GM19035 (cell line): Measurements from ENCODE around the gene NAP1L4.
"Not testable (repeated sequence)": the region's sequence is repeated elsewhere in the genome, so short reads cannot be mapped to it uniquely, and the experiment has no call there.

ENCODE experiments used
- ATAC-seq: cut with Tn5 transposase; IDR thresholded peaks from one replicate; pipeline ENCODE4 v1.9.1; 2021; ENCODE audit not compliant: unreplicated experiment

Gene NAP1L4

DNA sequence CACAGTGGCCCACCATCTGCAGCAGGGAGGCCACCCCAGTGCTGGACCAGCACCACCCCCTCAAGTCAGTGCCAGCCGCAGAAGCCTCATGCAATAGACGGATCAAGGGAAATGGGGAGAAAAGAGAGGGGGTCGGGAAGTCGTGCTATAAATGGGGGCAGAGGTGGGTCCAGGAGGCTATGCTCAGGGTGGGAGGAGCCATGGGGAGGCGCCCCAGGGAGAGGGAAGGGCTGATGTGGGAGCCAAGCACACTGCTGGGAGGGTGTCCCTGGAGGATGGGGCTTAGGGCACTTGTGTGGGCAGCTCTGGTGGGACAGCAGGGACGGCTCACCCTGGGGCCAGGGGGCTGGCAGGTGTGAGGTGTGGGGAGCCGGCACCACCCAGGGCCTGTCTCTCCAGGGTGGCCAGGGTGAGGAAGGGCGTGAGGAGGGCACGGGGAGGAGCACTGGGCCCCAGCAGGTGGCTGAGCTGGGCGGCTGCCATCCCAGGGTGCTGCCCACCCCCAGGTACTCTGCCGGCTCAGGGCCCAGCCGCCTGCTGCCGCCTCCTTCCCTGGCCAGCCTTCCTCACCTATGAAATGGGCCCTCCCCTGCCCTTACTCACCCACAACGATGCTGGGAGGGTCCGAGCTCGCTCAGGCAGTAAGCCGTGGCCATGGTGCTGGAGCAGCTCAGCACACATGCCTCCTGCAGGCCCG lies 80.9 kb downstream of the NAP1L4 start:
- no peak for ATAC-seq

DNA sequence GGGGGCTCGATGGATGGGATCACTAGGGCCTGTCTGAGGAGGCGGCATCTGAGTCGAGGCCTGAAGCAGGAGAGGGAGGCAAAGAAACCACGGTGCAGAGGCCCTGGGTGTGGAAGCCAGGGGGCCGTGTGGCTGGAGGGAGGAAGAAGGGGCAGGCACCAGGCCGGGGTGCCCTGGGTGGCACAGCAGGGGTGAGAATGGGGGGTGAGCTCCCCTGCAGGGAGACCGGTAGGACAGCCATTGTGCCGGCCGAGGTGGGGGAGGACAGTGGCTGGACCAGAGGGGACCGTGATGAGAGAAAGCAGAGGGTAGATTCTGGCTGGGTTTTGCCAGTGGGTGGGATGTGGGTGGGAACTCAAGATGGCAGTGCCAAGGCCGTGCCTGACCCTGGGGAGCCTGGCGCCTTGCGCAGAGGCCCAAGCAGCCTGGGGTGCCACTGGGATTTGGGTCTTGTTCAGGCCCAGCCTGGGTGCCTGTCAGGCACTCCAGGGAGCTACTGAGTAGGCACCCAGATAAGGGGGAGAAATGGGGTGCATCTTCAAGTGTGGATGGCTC lies 81.7 kb downstream of the NAP1L4 start:
- no peak for ATAC-seq

DNA sequence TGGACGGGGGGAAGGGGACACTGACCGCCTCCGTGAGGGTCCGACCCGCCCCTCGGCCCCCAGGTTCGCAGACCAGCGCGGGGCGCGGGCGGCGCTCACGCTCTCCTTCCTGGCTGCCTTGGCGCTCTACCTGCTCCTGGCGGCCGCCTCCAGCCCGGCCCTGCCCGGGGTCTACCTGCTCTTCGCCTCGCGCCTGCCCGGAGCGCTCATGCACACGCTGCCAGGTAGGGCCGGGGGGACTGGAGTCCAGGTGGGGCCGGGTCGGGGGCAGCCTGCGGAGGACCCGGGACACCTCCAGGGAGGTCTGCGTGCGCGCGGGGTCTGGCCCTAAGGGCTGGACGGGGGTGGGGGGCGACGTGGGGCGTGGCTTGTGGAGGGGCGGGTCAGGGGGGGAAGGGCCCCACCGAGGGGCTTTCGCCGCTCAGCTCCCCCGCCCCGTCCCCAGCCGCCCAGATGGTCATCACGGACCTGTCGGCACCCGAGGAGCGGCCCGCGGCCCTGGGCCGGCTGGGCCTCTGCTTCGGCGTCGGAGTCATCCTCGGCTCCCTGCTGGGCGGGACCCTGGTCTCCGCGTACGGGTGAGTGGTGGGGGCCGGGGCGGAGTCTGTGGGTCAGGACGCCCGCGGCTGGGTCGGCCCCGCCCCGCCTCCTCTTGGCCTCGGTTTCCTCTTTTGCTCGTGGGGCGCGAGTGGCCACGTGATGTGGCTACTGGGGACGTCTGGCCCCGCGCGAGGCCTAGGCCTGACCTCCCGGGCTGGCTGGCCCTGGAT lies 82.8 kb downstream of the NAP1L4 start:
- no peak for ATAC-seq

DNA sequence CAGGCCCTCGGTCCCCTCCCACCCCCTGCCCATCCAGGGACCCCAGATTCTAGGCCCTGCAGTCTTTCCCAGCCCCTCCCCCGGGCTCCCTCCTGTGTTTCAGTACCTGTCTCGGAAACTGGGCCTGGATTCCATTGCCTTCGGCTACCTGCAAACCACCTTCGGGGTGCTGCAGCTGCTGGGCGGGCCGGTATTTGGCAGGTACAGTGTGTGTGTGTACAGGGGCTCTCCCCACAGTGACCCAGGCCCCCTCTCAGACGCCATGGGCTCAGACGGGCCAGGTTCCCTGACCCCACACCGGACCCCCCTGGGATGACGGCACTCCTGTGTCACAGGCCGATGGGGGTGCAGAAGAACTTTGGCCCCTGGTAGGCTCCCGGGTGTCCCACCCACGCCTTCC lies 84.0 kb downstream of the NAP1L4 start:
- ATAC-seq, result no peak

DNA sequence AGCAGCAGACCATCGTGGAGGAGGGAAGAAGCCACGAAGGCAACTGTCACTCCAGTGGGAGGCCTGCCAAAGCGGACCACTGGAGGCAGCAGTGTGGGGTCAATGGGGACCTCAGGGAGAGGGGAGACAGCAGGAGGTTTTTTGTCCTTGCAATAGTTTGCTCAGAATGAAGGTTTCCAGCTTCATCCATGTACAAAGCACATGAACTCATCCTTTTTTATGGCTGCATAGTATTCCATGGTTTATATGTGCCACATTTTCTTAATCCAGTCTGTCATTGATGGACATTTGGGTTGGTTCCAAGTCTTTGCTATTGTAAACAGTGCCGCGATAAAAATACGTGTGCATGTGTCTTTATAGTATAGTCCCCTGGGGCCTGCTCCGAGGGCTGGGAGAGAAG lies 86.8 kb downstream of the NAP1L4 start:
- not testable (repeated sequence) for ATAC-seq

DNA sequence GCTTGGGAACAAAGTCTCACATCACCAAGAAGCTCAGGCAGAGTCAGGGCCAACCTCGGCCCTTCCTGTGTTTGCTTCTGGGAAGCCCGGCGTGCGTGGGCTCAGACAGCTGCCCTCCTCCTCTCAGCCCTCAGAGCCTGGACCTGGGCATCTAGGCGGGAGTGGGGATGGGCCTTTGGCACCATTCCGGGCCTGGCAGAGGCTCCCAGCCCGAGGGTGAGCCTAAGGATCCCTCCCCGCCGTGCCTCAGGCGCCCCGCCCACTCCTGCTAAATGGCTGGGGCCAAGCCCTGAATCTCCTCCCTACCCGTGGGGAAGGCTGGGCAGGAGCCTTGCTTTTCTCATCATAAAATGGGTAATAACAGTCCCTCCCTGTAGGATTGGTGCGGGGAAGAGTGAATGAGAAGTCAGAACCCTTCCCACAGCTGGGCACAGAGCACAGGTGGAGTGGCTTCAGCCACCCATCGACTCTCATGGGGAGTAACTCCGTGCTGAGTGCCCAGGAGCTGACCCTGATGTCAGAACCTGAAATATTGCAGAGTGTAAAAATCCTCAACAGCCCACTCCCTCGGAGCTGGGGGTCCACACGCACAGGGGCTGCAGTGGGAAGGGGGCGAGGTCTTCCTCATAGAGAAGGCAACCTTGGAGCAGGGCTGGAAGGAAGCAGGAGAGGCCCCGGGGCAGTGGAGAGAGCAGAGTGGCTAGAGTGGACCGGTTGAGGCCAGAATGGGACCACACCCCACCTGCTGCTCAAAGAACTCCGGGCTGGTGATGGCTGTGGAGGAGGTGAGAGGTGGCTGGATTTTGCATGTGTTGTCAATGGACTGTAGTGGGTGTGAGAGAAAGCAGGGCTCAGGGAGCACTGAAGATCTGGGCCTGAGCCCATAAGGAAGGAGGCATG lies 87.7 kb downstream of the NAP1L4 start:
- no peak for ATAC-seq

DNA sequence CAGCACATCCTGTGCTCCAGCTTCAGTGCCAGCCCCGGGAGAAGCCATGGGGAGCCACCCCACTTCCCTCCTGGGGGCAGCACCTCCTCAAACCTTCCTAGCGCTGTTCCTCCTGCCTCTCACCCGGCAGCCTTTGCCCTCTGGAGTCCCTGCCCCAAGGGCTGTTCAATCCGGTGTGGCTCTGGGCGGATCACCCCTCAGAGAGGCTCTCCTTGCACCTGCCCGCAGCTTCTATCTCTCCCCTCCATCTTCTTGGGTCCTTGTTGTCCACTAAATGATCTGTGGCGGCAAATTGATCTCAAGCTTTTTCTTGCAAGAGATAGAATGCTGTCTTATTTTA lies 88.5 kb downstream of the NAP1L4 start:
- no peak for ATAC-seq

DNA sequence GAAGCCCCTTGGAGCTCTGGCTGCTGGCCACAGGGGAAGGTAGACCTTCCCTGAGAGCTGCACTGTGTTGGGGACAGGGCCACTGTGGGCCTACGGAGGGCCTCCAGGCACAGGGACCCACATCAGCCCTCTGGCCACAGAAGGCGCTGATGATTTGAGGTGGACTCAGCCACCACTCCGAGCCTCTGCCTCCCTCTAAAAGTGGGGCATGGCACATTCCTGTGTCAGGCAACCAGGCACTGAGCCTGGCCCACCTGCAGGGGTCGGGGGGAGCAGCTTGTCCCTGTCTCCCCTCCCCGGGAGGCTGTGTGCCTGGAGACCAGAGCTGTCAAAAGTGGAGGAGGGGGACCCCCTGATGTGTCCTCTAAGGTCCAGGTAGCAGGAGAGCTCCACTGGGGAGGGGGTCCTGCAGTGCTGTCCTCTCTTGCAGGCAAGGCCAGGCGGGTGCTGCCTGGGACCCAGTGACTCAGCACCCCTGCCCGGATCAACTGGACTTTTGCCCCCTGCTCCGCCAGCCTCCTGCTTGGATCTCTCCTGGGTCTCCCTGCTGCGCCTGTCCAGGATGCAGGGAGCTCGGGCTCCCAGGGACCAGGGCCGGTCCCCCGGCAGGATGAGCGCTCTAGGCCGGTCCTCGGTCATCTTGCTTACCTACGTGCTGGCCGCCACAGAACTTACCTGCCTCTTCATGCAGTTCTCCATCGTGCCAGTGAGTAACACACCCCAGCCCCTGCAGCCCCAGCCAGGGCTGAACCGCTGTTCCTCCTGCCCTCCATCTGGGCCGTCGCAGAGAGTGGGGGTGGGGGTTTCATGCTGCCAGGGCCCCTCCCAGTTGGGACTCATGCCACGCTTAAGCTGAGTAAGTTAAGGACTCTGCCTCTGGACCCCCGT lies 89.1 kb downstream of the NAP1L4 start:
- peak; percentile 2 for ATAC-seq

DNA sequence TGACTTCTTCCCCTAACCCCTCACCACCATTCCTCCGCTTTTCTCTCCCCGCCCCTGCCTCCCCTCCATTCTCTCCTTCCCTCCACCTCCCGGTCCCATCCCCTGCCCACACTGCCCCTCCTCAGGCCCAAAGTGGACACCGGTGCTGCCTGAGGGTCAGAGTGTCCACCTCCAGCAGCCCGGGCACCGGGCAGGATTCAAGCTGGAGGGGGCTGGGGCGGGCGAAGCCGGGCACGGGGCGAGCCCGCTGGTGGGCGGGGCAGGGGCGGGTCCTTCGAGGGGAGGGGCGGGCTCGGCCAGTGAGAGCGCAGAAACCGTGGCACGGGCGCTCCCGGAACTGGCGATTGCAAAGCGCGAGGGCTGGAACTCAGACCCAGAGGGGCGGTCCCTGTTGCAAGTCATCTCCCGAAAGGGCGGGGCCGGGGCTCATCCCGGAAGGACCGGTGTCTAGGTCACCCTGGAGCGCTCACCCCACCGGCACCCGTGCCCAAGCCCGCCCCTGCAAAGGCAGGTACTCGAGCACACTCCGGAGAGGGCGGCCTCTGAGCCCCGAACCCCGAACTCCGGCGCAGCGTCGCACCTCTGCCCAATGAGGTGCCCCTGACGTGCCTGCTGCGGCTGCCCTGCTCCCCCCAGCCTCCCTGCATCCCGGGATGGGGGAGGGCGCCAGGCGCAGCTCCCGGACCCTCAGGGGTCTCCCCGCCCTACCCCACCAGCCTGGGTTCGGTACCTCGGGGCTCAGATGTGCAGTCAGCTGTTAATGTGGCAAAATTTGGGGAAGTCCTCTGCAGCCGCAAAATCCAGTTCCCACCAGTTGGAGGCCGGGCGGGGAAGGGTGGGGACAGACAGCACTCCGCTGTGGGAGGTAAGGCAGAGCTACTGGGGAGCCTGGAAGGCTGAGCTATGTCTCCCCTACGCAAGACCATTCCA lies 90.0 kb downstream of the NAP1L4 start:
- ATAC-seq, result peak; percentile 96

DNA sequence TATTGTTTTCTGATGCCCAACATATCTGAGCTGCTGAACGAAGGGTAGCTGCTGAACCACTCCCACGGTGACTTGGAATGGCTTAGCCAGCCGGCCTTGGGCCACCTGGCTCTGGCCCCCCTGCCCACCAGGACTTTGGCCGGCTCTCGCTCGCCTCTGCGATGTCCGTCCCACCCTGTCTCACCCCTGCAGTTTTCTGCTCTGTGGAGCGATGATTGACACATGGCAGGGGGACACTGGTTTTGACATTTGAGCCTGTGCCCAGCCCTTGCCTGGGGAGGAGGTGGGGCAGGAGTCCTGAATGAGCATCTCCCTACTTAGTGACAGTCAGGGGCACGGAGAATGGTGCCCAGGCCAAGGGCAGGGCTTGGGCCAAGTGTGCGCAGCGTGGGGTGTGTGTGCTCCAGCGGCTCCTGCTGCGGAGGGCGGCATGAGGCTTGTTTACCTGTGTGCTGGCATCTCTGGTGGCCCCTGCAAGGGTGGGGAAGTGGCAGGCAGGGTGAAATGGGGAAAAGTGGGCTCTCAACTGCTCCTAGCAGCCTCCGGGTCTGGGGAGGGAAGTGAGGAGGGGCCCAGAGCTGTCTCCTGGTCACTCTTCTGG lies 90.8 kb downstream of the NAP1L4 start:
- no peak for ATAC-seq

DNA sequence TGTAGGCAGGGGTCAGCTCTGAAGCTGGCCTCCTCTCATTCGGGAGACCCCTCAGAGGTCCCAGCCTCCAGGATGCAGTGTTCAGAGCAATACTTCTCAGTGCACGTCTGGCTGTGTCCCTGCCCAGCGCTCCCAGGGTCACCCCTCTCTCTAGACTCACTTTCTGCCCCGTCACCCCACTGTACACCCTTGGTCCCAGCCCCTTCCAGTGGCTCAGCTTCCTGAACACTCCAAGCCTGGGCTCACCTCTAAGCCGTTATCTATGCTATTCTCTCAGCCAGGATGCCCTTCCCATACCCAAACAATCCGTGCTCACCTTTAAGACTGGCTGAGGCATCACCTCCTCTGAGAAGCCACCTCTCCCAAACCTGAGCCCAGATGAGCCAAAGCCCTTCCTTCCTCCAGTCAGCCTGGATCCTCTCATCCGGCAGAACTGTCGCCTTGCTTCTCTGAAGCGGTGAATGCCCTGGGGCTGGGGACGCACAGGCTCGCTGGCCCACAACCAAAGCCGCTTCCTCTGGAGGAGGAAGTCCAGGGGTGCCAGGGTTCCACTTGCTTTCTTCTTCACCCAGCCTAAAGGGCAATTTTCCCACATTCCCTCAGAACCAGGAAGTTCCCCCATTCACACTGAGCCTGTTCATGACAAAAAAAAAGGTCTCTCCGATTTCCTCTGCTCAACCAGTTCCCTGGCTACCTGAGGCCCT lies 92.9 kb downstream of the NAP1L4 start:
- ATAC-seq, result no peak

DNA sequence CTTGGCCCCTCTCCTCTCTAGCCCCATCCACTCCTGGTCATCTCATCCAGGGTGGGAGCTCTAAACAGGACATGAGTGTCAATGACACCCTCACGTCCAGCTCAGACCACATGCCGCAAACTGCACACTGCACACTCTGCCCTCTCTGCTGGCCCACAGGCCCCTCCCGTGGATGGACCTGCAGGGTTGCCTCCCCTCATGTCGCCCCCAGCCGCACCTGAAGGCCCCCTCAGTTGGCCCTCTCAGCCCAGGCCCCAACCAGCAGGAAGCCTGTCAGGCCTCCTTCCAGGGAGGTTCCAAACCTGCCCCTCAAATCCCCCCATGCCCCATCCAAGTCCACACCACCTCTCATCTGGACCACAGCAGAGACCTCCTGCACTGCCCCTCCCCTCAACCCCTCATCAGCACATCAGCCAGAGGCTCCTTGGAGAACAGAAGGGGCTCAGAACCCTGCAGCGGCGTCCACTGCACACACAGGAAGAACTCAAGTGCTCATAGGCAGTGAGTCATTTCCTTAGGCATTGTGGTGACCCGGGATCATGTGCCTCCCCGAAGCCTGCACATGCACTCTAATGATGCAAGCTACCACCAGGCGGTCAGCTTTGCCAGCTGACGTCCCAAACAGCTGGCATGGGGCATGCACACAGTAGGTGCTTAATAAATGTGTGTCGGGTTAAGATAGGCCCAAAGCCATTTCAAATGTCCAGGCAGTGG lies 93.6 kb downstream of the NAP1L4 start:
- ATAC-seq, result no peak

DNA sequence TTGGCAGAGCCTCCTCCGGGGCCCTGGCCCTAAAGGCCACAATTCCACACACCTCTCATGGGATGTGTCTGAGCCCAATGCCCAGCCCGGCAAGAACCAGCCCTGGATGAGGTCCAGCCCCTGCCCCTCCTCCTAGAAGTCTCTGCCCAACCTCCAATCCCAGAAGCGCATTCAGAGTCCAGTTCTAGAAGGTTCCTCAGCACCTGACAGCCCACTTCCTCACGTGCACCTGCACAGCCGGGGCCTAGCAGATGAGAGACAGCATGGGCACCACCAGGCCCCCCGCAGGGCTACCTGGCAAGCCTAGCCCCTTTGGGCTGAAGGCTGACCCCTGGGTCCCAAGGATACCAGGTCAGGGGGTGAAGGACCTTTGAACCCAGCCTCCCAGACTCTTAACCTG lies 95.1 kb downstream of the NAP1L4 start:
- no peak for ATAC-seq

DNA sequence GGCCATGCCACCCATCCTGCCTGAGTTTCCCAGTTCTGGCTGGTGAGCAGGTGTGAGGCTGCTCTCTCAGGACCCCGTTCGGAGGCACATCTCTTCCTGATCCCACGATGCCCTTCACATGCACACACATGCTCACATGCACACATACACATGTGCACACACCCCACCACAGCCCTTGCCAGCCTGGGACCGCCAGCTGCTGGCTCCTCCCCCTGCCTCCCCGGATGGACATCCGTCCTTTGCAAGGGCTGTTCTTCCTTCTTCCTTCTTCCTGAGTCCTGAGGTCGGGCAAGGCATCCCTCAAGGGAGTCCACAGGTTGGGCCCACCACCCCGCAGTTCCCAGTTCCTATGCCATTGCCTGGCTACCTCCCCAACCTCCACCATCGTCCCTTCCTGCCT lies 96.1 kb downstream of the NAP1L4 start:
- no peak for ATAC-seq
